ENCODE data around the gene LGR6. TPM values are rescaled to one million over a fixed set of nuclear protein-coding genes. Genes with fewer than 3 reads are reported as not detected.
A peak's percentile ranks its signal among the peaks of the same experiment; 100 is the strongest.

The LGR6 gene
- total RNA-seq, 1 experiment from 2014 or later = 0.08 TPM

DNA sequence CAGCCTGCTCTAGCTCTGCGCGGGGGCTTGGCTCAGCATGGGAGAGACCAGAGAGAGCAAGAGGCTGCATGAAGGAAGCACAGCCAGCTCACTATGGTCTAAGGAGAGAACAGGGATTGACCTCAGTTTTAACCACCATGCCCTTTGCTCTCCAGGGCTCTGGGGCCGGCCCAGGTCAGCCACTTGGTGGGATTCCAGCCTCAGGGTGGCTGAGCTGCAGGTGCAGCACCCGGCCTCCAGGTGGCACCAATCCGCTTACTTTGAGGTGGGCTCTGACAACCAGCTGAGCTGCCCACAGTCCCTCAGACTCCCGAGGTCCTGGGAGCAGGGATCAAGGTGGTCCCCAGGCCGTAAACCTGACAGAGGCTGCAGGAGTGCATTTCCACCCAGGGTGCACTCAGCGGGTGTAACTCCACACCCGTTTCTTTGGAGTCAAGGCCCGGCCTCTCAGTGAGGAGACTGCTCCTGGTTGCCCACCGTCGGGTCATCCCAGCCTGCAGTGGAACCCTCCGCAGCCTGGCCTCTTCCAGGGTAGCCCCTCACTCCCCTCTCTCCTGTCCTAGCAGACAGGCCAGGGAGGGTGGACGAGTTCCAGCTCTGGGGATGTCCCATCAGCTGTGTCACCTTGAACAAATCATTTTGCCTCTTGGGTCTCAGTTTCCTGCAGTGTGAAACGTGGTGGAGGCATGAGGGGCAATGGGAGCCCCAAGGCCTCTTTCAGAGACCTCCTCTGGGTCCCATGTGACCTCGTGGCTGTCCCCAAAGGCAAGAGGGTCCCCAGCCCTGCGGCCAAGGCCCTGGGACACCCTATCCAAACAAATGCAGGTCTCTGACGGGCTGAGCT is 607 bp upstream of the LGR6 start:
- POLR2A ChIA-PET = no interaction called here
- intact Hi-C loops (cut with micrococcal nuclease; ENCODE audit: unreplicated experiment) (no loop called here), in situ Hi-C loops (cut with HindIII; ENCODE audit: low pct_unique_long_range_greater_than_20kb, low sequenced_read_pairs) (no loop called here)
- no peaks in the 10 kb centered on the region; the same call in 1 of the 2 replicates for H3K4me1 ChIP-seq (ENCODE audit: control insufficient read depth, insufficient read depth, low read length)
- peaks cover 8% of the 10 kb centered on the region for H3K27me3 ChIP-seq (ENCODE audit: control insufficient read depth, insufficient read depth, low read length)
- no peak overlapping the region for H3K27ac ChIP-seq (ENCODE audit: low read length)
- peak overlapping the region; percentile 13; a peak in 2 of 4 replicates for H3K4me3 ChIP-seq (ENCODE audit: low read depth in 2 of 2, low read length in 2 of 2)
- CTCF ChIA-PET = interaction anchor here (0.5 to 2.3 kb wide), 10 partner anchors 21 to 1824 kb away, joined by 3 to 9 read pairs (median 4); partner anchors contain the start of gene PTPN7
- no TSS peak for BruUV-seq (replicated peaks)
- DNase-seq (ENCODE audit: low read depth, low spot score) (no peak), ATAC-seq (peak; percentile 69)
- TF ChIP-seq, protein P1, sequence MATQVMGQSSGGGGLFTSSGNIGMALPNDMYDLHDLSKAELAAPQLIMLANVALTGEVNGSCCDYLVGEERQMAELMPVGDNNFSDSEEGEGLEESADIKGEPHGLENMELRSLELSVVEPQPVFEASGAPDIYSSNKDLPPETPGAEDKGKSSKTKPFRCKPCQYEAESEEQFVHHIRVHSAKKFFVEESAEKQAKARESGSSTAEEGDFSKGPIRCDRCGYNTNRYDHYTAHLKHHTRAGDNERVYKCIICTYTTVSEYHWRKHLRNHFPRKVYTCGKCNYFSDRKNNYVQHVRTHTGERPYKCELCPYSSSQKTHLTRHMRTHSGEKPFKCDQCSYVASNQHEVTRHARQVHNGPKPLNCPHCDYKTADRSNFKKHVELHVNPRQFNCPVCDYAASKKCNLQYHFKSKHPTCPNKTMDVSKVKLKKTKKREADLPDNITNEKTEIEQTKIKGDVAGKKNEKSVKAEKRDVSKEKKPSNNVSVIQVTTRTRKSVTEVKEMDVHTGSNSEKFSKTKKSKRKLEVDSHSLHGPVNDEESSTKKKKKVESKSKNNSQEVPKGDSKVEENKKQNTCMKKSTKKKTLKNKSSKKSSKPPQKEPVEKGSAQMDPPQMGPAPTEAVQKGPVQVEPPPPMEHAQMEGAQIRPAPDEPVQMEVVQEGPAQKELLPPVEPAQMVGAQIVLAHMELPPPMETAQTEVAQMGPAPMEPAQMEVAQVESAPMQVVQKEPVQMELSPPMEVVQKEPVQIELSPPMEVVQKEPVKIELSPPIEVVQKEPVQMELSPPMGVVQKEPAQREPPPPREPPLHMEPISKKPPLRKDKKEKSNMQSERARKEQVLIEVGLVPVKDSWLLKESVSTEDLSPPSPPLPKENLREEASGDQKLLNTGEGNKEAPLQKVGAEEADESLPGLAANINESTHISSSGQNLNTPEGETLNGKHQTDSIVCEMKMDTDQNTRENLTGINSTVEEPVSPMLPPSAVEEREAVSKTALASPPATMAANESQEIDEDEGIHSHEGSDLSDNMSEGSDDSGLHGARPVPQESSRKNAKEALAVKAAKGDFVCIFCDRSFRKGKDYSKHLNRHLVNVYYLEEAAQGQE (IDR thresholded peaks at IDR 0.05; ENCODE audit: insufficient read depth in 1 of 2, low read depth in 2 of 2, low read length in 1 of 2) = no peak
- TF ChIP-seq, protein P2, sequence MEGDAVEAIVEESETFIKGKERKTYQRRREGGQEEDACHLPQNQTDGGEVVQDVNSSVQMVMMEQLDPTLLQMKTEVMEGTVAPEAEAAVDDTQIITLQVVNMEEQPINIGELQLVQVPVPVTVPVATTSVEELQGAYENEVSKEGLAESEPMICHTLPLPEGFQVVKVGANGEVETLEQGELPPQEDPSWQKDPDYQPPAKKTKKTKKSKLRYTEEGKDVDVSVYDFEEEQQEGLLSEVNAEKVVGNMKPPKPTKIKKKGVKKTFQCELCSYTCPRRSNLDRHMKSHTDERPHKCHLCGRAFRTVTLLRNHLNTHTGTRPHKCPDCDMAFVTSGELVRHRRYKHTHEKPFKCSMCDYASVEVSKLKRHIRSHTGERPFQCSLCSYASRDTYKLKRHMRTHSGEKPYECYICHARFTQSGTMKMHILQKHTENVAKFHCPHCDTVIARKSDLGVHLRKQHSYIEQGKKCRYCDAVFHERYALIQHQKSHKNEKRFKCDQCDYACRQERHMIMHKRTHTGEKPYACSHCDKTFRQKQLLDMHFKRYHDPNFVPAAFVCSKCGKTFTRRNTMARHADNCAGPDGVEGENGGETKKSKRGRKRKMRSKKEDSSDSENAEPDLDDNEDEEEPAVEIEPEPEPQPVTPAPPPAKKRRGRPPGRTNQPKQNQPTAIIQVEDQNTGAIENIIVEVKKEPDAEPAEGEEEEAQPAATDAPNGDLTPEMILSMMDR (IDR thresholded peaks at IDR 0.05) = peak; percentile 94
- TF ChIP-seq POLR2AphosphoS5 (IDR thresholded peaks at IDR 0.05; ENCODE audit: low read depth, low read length) = no peak
- no peak for TF ChIP-seq TCF7L2 (IDR thresholded peaks at IDR 0.05; ENCODE audit: low read depth, low read length)
- TF ChIP-seq SIN3A (IDR thresholded peaks at IDR 0.05; ENCODE audit: borderline replicate concordance, insufficient read depth, low read depth, low read length) = no peak
- H3K36me3 ChIP-seq (ENCODE audit: control insufficient read depth, insufficient read depth, low read length) = no peaks in the 10 kb centered on the region
- no peaks in the 10 kb centered on the region for H3K9me3 ChIP-seq (ENCODE audit: control insufficient read depth, insufficient read depth, low read depth, low read length)

DNA sequence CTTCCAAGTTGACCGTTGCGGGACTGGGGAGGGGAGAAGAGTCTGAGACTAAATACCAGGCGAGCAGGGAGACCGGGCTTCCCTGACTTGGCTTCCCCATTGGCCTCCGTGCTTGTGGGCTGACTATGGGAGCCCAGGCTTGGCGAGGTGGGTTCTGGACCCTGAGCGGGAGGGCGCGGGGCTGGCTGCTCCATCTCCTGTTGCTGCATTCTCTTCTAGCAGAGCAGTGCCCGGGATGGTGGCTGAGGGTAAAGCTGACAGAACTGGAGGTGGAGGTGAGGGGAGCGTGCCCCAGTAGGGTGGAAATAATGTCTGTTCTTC is 689 bp downstream of the LGR6 start:
- Histone ChIP-seq H3K27me3 (ENCODE audit: control insufficient read depth, insufficient read depth, low read length) (peaks cover 8% of the 10 kb centered on the region), H3K36me3 (ENCODE audit: control insufficient read depth, insufficient read depth, low read length) (no peaks in the 10 kb centered on the region), H3K4me3 (ENCODE audit: low read depth in 2 of 2, low read length in 2 of 2) (no peak overlapping the region), H3K27ac (ENCODE audit: low read length) (no peak overlapping the region), H3K9me3 (ENCODE audit: control insufficient read depth, insufficient read depth, low read depth, low read length) (no peaks in the 10 kb centered on the region), H3K4me1 (ENCODE audit: control insufficient read depth, insufficient read depth, low read length) (no peaks in the 10 kb centered on the region; the same call in 1 of the 2 replicates)
- intact Hi-C loops (cut with micrococcal nuclease; ENCODE audit: unreplicated experiment) = no loop called here
- in situ Hi-C loops (cut with HindIII; ENCODE audit: low pct_unique_long_range_greater_than_20kb, low sequenced_read_pairs) = no loop called here
- no peak for DNase-seq (ENCODE audit: low read depth, low spot score)
- no peak for TF ChIP-seq SIN3A (IDR thresholded peaks at IDR 0.05; ENCODE audit: borderline replicate concordance, insufficient read depth, low read depth, low read length)
- TF ChIP-seq TCF7L2 (IDR thresholded peaks at IDR 0.05; ENCODE audit: low read depth, low read length) = no peak
- TF ChIP-seq, protein P1 (IDR thresholded peaks at IDR 0.05; ENCODE audit: insufficient read depth in 1 of 2, low read depth in 2 of 2, low read length in 1 of 2) = no peak
- no peak for TF ChIP-seq POLR2AphosphoS5 (IDR thresholded peaks at IDR 0.05; ENCODE audit: low read depth, low read length)
- TF ChIP-seq, protein P2 (IDR thresholded peaks at IDR 0.05) = no peak
- no TSS peak for BruUV-seq (replicated peaks)
- ATAC-seq = no peak
- POLR2A ChIA-PET = no interaction called here
- CTCF ChIA-PET = interaction anchor here (1.0 to 2.3 kb wide), 2 partner anchors 30 to 122 kb away, joined by 4 to 9 read pairs; no protein-coding TSS in a partner anchor

All from Panc1 (cell line).